COLO668 (cell line): ENCODE data around the gene TRIM56.
"Not testable (repeated sequence)": the region's sequence is repeated elsewhere in the genome, so short reads cannot be mapped to it uniquely, and the experiment has no call there.

Source experiments
- DNase-seq: peaks from one replicate; lab custom pipeline; 2025; ENCODE audit not compliant: unreplicated experiment; lab: John Stamatoyannopoulos, UW

TRIM56 gene

DNA sequence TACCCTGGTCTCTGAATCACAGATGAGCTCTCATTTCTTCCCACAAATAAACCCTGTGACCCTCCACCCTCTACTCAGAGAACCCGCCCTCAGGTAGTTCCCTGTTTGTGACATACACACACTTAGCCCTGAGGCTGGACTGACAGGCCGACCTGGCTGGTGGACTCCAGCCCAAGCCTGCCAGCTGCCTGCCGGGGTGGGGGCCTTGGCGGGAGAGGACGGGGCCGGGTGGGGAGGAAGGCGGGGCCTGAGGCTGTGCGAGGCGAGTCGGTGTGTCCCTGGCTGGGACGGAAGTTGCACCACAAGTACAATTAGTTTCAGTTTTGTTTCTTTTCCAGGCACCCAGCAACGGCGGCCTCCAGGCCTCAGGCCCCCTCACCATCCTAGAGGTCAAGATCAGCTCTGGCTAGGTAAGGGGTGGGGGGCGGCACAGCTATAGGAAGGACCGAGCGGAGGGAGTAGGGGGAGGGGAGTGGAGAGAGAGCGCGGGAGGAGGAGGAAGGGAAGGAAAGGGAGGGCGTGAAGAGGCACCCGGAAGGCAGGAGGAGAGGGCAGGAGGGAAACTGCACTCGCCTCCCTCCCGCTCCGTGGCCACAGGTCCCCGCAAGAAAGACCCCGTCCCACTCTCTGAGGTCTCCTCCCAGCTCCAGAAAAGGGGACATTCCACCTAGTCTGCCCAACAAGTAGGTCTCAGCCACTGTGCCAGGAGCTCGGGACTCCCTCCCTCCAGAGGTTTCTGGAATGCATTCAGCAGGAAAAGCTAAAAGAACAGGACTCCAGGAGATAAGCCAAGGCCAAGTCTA lies at the start of gene TRIM56:
TRIM56 (plus strand) TSS at position 320 of the 803 bp plus-strand sequence. CDS start 1,832 bp downstream, outside the sequence.
- DNase-seq, result peak; percentile 91

DNA sequence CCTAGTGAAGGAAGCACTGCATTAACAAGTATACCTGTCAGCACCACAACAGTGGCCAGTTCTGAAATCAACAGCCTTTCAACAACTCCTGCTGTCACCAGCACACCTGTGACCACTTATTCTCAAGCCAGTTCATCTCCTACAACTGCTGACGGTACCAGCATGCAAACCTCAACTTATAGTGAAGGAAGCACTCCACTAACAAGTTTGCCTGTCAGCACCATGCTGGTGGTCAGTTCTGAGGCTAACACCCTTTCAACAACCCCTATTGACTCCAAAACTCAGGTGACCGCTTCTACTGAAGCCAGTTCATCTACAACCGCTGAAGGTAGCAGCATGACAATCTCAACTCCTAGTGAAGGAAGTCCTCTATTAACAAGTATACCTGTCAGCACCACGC lies 49.3 kb upstream of the TRIM56 start:
- DNase-seq, result no peak

DNA sequence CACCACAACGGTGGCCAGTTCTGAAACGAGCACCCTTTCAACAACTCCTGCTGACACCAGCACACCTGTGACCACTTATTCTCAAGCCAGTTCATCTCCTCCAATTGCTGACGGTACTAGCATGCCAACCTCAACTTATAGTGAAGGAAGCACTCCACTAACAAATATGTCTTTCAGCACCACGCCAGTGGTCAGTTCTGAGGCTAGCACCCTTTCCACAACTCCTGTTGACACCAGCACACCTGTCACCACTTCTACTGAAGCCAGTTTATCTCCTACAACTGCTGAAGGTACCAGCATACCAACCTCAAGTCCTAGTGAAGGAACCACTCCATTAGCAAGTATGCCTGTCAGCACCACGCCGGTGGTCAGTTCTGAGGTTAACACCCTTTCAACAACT lies 44.0 kb upstream of the TRIM56 start:
- not testable (repeated sequence) for DNase-seq

- no peak for DNase-seq
These were observed 26.9 kb upstream of the TRIM56 start for GRCh38 chr7:101058355-101058754.

- DNase-seq, result no peak
These were observed 25.7 kb upstream of the TRIM56 start for GRCh38 chr7:101059620-101059942.

DNA sequence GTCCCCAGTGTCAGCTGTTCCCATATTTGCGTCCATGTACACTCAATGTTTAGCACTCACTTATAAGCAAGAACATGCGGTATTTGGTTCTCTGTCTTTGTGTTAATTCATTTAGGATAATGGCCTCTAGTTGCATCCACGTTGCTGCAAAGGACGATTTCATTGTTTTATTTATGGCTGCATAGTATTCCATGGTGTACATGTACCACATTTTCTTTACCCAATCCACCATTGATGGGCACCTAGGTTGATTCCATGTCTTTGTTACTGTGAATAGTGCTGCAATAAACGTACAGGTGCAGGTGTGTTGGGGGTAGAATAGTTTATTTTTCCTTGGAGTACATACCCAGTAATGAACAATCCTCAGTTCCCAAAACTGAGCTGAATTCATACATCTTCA lies 24.3 kb upstream of the TRIM56 start:
- DNase-seq, result no peak

- DNase-seq, result not testable (repeated sequence)
These were observed 21.1 kb upstream of the TRIM56 start for GRCh38 chr7:101064176-101064550.

DNA sequence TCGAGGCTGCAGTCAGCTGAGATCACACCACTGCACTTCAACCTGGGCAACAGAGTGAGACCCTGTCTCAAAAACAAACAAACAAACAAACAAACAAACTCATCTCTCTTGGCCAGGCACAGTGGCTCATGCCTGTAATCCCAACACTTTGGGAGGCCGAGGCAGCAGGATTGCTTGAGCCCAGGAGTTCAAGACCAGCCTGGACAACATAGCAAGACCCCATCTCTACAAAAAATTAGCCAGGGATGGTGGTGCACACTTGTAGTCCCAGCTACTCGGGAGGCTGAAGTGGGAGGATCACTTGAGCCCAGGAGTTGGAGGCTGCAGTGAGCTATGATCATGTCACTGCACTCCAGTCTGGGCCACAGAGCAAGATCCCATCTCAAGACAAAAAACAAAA lies 20.1 kb upstream of the TRIM56 start:
- DNase-seq, result not testable (repeated sequence)

GRCh38 chr7:101066141-101066832 lies 19.0 kb upstream of the TRIM56 start:
- DNase-seq, result no peak

DNA sequence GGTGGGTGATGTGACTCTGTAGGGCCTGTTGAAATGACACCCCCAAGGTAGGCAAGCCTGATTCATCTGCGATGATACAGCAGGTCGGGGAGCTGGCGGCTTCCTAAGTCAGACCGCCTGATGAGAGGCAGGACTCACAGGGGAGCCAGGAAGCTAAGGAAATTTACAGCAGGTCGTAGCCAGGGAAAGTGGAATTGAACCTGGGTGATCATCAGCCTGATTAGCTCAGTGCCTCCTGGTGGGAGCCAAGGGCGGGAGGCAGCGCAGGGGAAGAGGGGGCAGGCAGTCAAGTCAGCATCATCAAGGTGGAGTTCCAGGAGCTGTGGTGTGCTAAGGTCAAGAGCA lies 18.5 kb upstream of the TRIM56 start:
- DNase-seq, result no peak

- no peak for DNase-seq
These were observed 16.9 kb upstream of the TRIM56 start for GRCh38 chr7:101068401-101068800.

GRCh38 chr7:101071362-101072104 lies 13.7 kb upstream of the TRIM56 start:
- not testable (repeated sequence) for DNase-seq

DNA sequence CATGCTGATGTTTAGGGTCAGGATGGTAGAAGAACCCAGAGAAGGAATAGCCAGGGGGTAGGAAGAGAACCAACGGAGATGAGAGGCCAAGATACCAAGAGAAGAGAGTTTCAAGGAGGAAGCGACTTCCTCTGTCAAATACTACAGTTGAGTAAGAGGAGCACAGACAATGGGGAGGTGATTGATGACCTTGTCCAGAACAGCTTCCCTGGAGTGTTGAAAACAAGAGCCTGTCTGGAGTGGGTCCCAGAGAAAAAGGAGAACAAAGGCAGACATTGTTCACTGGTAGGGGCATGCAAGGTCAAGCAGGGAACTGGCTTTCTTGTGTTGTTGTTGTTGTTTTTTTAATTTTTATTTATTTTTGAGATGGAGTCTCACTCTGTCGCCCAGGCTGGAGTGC lies 9.6 kb upstream of the TRIM56 start:
- no peak for DNase-seq

DNA sequence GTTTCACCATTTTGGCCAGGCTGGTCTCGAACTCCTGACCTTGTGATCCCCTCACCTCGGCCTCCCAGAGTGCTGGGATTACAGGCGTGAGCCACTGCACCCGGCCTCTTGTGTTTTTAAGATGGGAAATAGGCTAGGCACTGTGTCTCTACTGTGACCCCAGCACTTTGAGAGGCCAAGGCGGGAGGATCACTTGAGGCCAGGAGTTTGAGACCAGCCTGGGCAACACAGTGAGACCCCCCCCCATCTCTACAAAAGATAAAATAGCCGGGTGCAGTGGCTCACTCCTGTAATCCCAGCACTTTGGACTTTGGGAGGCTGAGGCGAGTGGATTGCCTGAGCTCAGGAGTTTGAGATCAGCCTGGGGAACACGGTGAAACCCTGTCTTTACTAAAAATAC lies 9.1 kb upstream of the TRIM56 start:
- DNase-seq, result not testable (repeated sequence)

- peak; percentile 75 for DNase-seq
These were observed 7.8 kb upstream of the TRIM56 start for GRCh38 chr7:101077303-101078086.

- no peak for DNase-seq
These were observed 3.8 kb upstream of the TRIM56 start for GRCh38 chr7:101081432-101081831.

DNA sequence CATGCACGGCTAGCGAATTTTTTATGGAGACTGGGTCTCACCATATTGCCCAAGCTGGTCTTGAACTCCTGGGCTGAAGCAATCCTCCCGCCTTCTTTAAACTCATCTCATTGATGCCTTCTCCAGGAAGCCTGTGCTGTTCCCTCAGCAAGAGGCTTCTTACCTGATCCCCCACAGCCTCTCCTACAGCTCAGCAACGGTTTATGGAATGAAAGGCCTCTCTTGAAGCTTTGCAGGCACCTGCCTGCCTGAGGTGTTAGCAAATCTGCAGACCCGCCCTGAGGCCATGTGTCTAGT lies 468 bp upstream of the TRIM56 start:
- no peak for DNase-seq

GRCh38 chr7:101087334-101088068 lies 2.2 kb downstream of the TRIM56 start:
- DNase-seq, result no peak

- no peak for DNase-seq
These were observed 2.8 kb downstream of the TRIM56 start for GRCh38 chr7:101088069-101088425.

DNA sequence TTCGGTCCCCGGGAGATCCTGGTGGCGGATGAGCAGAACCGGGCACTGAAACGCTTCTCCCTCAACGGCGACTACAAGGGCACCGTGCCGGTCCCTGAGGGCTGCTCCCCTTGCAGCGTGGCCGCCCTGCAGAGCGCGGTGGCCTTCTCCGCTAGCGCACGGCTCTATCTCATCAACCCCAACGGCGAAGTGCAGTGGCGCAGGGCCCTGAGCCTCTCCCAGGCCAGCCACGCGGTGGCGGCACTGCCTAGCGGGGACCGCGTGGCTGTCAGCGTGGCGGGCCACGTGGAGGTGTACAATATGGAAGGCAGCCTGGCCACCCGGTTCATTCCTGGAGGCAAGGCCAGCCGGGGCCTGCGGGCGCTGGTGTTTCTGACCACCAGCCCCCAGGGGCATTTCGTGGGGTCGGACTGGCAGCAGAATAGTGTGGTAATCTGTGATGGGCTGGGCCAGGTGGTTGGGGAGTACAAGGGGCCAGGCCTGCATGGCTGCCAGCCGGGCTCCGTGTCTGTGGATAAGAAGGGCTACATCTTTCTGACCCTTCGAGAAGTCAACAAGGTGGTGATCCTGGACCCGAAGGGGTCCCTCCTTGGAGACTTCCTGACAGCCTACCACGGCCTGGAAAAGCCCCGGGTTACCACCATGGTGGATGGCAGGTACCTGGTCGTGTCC lies 3.7 kb downstream of the TRIM56 start:
- no peak for DNase-seq
